Prostate gland (tissue), 2 donors: ENCODE results near the gene TBC1D5.

Source experiments
- CTCF ChIP-seq, 4 experiments: fragments of 200-600 bp in 2 of 4; fragments of 450-650 bp in 2 of 4; sonication (generic) in 2 of 4; IDR thresholded peaks; 1 replicate in 3 of 4; 2 replicates in 1 of 4; pipeline ENCODE4 v1.5.1; 2016 to 2019; ENCODE audit warnings: antibody characterized with exemption in 4 of 4, mild to moderate bottlenecking in 2 of 4, moderate library complexity in 2 of 4
- POLR2A ChIP-seq: fragments of 450-650 bp; IDR thresholded peaks from one replicate; pipeline ENCODE4 v1.6.1; 2016; ENCODE audit warnings: antibody characterized with exemption, mild to moderate bottlenecking
- POLR2AphosphoS5 ChIP-seq: sonication (generic); formaldehyde crosslinking; IDR thresholded peaks from one replicate; pipeline ENCODE4 v1.6.1; 2017; ENCODE audit warnings: antibody characterized with exemption

- TF ChIP-seq CTCF (IDR thresholded peaks at IDR 0.05): no peak
- no peak for TF ChIP-seq POLR2A
- no peak for TF ChIP-seq POLR2AphosphoS5
Measured at GRCh38 chr3:17151598-17152373, 590.6 kb downstream of the TBC1D5 start.
